Measurements from ENCODE around the gene DNAI1.

DNAI1 gene

GRCh38 chr9:34552986-34553385 lies 94.4 kb downstream of the DNAI1 start:
- no peak for TF ChIP-seq CTCF (IDR thresholded peaks at IDR 0.05; ENCODE audit: insufficient read depth, low read depth, low read length, missing control alignments)
- no peak overlapping the region for H3K4me3 ChIP-seq (ENCODE audit: low read depth, low read length)

GRCh38 chr9:34553511-34554021 lies 95.0 kb downstream of the DNAI1 start:
- no peak overlapping the region for H3K4me3 ChIP-seq (ENCODE audit: low read depth, low read length)
- no peak for TF ChIP-seq CTCF (IDR thresholded peaks at IDR 0.05; ENCODE audit: insufficient read depth, low read depth, low read length, missing control alignments)
- DNase-seq (ENCODE audit: low read depth): no peak

More at GRCh38 chr9:34552986-34553385, 94.4 kb downstream of the DNAI1 start:
- no peak for DNase-seq (ENCODE audit: low read depth)

- TF ChIP-seq CTCF (IDR thresholded peaks at IDR 0.05; ENCODE audit: insufficient read depth, low read depth, low read length, missing control alignments): no peak
- H3K4me3 ChIP-seq (ENCODE audit: low read depth, low read length): no peak overlapping the region
- DNase-seq (ENCODE audit: low read depth): no peak
These were observed 95.8 kb downstream of the DNAI1 start for GRCh38 chr9:34554211-34555001.

- H3K4me3 ChIP-seq (ENCODE audit: low read depth, low read length): no peak overlapping the region
- no peak for TF ChIP-seq CTCF (IDR thresholded peaks at IDR 0.05; ENCODE audit: insufficient read depth, low read depth, low read length, missing control alignments)
- DNase-seq (ENCODE audit: low read depth): no peak
These were observed 96.4 kb downstream of the DNAI1 start for GRCh38 chr9:34555002-34555348.

- no peak for DNase-seq (ENCODE audit: low read depth)
- no peak overlapping the region for H3K4me3 ChIP-seq (ENCODE audit: low read depth, low read length)
- no peak for TF ChIP-seq CTCF (IDR thresholded peaks at IDR 0.05; ENCODE audit: insufficient read depth, low read depth, low read length, missing control alignments)
These were observed 96.9 kb downstream of the DNAI1 start for GRCh38 chr9:34555500-34555899.

GRCh38 chr9:34555936-34556525 lies 97.4 kb downstream of the DNAI1 start:
- DNase-seq (ENCODE audit: low read depth): no peak
- TF ChIP-seq CTCF (IDR thresholded peaks at IDR 0.05; ENCODE audit: insufficient read depth, low read depth, low read length, missing control alignments): no peak
- H3K4me3 ChIP-seq (ENCODE audit: low read depth, low read length): no peak overlapping the region

Measured in GM12865 (cell line).